ENCODE measurements around the gene OR2W3. TPM values are rescaled to one million over a fixed set of nuclear protein-coding genes. Genes with fewer than 3 reads are reported as not detected.

The OR2W3 gene
- 1.1 TPM in 1 of 2 replicates, not detected in the other for total RNA-seq (2012; rRNA removed)

DNA sequence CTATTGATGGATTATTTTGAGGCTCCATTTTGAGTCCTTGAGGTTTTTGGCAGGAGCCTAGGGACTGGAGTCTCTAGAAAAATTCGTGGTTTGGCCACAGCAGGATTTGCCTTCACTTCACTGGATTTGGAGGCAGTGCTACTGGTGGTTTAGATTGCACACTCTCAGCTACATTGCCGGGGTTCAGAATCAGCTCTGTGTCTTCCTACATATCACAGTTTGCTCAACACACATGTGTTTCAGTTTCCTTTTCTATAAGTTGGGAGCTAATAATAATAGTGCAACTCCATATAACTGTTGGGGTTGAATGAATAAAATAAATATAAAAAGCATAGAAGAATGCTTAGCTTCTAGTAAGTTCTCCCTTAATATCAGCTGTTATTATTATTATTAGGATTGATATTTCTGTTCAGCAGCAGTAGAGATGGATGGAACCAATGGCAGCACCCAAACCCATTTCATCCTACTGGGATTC lies at the start of gene OR2W3:
TSS of gene OR2W3 (plus strand) at position 425 of the 475 bp plus-strand sequence. CDS start at position 425, 0 bp downstream.
- no peak within 1 kb of the TSS for H3K4me2 ChIP-seq (ENCODE audit: low read length)
- H3K36me3 ChIP-seq (ENCODE audit: insufficient read depth, low read length): no peaks in the 10 kb centered on the region
- no peaks in the 10 kb centered on the region for H3K4me1 ChIP-seq (ENCODE audit: control insufficient read depth, insufficient read depth, low read length)
- no peak within 1 kb of the TSS for H3K9ac ChIP-seq (ENCODE audit: low read depth, low read length)
- no peaks in the 10 kb centered on the region for H3K27me3 ChIP-seq (ENCODE audit: control insufficient read depth, insufficient read depth, low read length)
- H3K9me3 ChIP-seq (replicated peaks; ENCODE audit: low read length): peaks cover 4% of the 10 kb centered on the region
- H3K4me3 ChIP-seq (ENCODE audit: low read length): no peak within 1 kb of the TSS

DNA sequence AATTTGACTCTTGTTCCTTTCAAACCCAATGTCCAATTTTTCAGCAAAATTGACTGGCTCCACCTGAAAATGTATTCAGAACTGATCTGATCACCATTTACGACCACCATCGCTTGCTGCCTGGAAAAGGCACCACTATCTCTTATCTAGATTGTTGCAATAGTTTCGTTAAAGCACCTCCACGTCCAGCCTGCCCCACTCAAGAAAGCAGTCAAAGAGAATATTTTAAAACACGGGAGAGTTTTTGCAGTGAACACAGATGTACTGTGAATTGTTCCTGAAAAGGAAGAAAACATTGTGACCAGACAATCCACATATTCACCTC lies 49.7 kb upstream of the OR2W3 start:
- Histone ChIP-seq H3K9ac (ENCODE audit: low read depth, low read length) (no peak overlapping the region), H3K4me3 (ENCODE audit: low read length) (no peak overlapping the region), H3K36me3 (ENCODE audit: insufficient read depth, low read length) (no peaks in the 10 kb centered on the region), H3K4me2 (ENCODE audit: low read length) (no peak overlapping the region), H3K9me3 (replicated peaks; ENCODE audit: low read length) (peaks cover 14% of the 10 kb centered on the region), H3K4me1 (ENCODE audit: control insufficient read depth, insufficient read depth, low read length) (no peaks in the 10 kb centered on the region), H3K27me3 (ENCODE audit: control insufficient read depth, insufficient read depth, low read length) (no peaks in the 10 kb centered on the region)

DNA sequence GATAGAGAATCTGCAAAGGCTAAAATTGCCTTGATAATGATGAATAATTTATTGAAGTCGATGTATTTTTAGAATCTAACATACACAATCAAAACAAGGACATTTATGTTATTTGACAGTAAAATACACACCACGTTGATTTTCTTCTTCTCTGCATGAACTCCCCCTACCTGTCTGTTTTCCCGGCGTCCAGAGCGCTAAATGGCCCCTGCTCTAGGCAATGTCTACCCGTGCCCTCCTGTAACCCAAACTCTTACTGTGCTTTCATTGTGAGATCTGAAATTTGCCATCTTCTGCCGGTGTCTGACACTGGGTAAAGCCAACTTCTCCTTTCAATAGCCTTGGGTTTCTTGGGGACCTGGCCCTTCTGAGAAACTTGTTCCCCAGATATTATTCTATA lies 47.0 kb upstream of the OR2W3 start:
- H3K4me3 ChIP-seq (ENCODE audit: low read length): no peak overlapping the region
- no peaks in the 10 kb centered on the region for H3K36me3 ChIP-seq (ENCODE audit: insufficient read depth, low read length)
- no peaks in the 10 kb centered on the region for H3K27me3 ChIP-seq (ENCODE audit: control insufficient read depth, insufficient read depth, low read length)

DNA sequence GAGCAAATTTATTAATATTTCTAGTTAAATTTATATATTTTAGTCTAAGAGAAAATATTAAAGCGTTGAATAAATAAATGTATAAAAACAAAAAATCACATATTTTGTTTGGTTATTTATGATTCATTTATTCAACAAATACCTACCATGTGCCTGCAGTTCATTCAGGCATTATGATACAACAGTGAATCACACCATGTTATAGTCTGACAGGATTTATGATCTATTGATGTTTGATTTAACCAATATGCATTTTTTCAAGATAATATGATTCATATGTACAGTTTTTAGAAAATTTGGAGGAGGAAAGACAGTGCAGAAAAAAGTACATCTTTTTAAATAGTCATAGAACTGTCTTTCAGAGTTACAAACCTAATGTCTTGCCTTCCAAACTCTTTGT lies 45.8 kb upstream of the OR2W3 start:
- Histone ChIP-seq H3K27me3 (ENCODE audit: control insufficient read depth, insufficient read depth, low read length) (no peaks in the 10 kb centered on the region), H3K4me2 (ENCODE audit: low read length) (no peak overlapping the region), H3K4me1 (ENCODE audit: control insufficient read depth, insufficient read depth, low read length) (no peaks in the 10 kb centered on the region), H3K36me3 (ENCODE audit: insufficient read depth, low read length) (no peaks in the 10 kb centered on the region), H3K9me3 (replicated peaks; ENCODE audit: low read length) (peaks cover 18% of the 10 kb centered on the region), H3K4me3 (ENCODE audit: low read length) (no peak overlapping the region), H3K9ac (ENCODE audit: low read depth, low read length) (no peak overlapping the region)

More for the DNA sequence above, 47.0 kb upstream of the OR2W3 start:
- no peak overlapping the region for H3K9ac ChIP-seq (ENCODE audit: low read depth, low read length)
- H3K4me1 ChIP-seq (ENCODE audit: control insufficient read depth, insufficient read depth, low read length): no peaks in the 10 kb centered on the region
- no peak overlapping the region for H3K4me2 ChIP-seq (ENCODE audit: low read length)
- H3K9me3 ChIP-seq (replicated peaks; ENCODE audit: low read length): peaks cover 21% of the 10 kb centered on the region

DNA sequence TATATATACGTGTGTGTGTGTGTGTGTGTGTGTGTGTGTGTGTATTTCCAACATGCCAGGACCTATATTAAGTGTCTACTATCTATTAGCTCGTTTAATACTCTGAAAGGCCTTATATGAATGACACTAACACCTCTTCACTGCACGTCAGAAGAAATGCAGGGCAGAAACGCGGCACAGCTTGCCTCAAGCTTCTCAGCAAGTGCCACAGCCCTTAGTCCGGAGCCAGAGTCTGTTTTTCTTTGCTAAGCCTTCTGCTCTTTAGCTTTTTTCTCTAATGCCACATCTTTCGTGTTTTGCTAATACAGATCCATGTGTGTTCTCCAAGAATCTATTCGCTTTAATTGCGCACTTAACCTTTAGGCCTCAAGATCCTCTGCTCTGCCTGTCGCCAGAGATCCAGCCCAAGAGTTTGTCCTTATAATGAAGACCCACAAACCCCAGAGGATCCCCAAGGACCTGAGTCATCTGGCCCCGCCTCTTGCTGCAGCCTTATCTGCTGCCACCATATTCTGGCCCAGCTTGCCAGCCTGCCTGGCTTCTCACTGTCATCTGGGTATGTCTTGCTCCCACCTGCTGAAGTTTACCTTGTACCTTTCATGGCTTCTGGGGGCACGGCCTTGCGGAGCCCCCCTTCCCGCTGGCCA lies 40.4 kb upstream of the OR2W3 start:
- no peaks in the 10 kb centered on the region for H3K4me1 ChIP-seq (ENCODE audit: control insufficient read depth, insufficient read depth, low read length)
- no peak overlapping the region for H3K9ac ChIP-seq (ENCODE audit: low read depth, low read length)
- H3K4me3 ChIP-seq (ENCODE audit: low read length): no peak overlapping the region
- H3K4me2 ChIP-seq (ENCODE audit: low read length): no peak overlapping the region
- H3K36me3 ChIP-seq (ENCODE audit: insufficient read depth, low read length): no peaks in the 10 kb centered on the region
- peaks cover 7% of the 10 kb centered on the region for H3K9me3 ChIP-seq (replicated peaks; ENCODE audit: low read length)
- no peaks in the 10 kb centered on the region for H3K27me3 ChIP-seq (ENCODE audit: control insufficient read depth, insufficient read depth, low read length)

DNA sequence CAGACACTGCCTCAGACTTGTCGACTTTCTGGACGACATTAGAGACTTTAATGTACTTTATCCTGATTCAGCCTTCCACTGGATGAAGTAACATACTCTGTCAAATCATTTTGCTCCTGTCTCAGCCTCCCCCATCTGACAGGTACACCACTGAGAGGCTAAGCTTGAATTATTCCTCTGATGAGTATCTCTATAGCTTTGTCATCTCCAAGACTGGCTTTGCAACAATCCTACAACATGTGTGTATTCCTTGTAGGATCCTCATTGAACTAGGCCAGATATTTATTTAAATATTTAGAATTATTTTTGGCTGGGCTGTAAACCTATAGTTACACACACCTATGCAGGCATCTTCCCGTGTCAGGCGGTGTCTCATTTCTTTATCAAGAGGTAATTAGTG lies 39.5 kb upstream of the OR2W3 start:
- Histone ChIP-seq H3K9me3 (replicated peaks; ENCODE audit: low read length) (peaks cover 7% of the 10 kb centered on the region), H3K9ac (ENCODE audit: low read depth, low read length) (no peak overlapping the region), H3K4me3 (ENCODE audit: low read length) (no peak overlapping the region), H3K36me3 (ENCODE audit: insufficient read depth, low read length) (no peaks in the 10 kb centered on the region), H3K27me3 (ENCODE audit: control insufficient read depth, insufficient read depth, low read length) (no peaks in the 10 kb centered on the region), H3K4me1 (ENCODE audit: control insufficient read depth, insufficient read depth, low read length) (no peaks in the 10 kb centered on the region), H3K4me2 (ENCODE audit: low read length) (no peak overlapping the region)

DNA sequence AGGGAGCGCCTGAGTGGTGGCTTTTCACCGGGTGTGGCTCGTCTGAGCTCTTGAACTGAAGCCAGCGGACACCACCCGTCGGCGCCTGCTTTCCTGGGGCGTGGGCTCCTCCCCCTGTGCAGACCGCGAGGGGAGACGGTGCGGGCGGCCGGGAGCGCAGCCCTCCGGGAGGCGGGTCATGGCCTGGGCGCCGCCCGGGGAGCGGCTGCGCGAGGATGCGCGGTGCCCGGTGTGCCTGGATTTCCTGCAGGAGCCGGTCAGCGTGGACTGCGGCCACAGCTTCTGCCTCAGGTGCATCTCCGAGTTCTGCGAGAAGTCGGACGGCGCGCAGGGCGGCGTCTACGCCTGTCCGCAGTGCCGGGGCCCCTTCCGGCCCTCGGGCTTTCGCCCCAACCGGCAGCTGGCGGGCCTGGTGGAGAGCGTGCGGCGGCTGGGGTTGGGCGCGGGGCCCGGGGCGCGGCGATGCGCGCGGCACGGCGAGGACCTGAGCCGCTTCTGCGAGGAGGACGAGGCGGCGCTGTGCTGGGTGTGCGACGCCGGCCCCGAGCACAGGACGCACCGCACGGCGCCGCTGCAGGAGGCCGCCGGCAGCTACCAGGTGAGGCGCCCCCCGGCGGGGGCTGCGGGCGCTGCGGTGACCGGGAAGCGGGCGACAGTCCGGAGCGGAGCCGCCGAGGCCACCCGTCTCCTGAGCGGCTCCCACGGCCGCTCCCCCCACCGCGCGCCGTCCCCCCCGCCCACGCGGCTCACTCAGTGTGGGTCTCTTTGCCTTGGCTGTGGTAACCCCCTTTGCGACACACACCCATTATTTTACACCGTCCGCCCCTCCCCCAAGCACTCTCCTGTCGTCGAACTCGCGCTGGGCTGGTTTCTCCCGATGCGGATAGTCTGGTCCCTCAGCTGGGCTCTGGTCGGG lies 38.1 kb upstream of the OR2W3 start, which contains the start of gene TRIM58:
TSS of gene TRIM58 (plus strand) at position 119 of the 916 bp plus-strand sequence. CDS start at position 179, 60 bp downstream.
- H3K4me1 ChIP-seq (ENCODE audit: control insufficient read depth, insufficient read depth, low read length): no peaks in the 10 kb centered on the region
- no peak within 1 kb of the TSS for H3K4me2 ChIP-seq (ENCODE audit: low read length)
- peak within 1 kb of the TSS; percentile 24 for H3K4me3 ChIP-seq (ENCODE audit: low read length)
- no peaks in the 10 kb centered on the region for H3K9me3 ChIP-seq (replicated peaks; ENCODE audit: low read length)
- H3K27me3 ChIP-seq (ENCODE audit: control insufficient read depth, insufficient read depth, low read length): no peaks in the 10 kb centered on the region
- no peaks in the 10 kb centered on the region for H3K36me3 ChIP-seq (ENCODE audit: insufficient read depth, low read length)
- H3K9ac ChIP-seq (ENCODE audit: low read depth, low read length): no peak within 1 kb of the TSS

DNA sequence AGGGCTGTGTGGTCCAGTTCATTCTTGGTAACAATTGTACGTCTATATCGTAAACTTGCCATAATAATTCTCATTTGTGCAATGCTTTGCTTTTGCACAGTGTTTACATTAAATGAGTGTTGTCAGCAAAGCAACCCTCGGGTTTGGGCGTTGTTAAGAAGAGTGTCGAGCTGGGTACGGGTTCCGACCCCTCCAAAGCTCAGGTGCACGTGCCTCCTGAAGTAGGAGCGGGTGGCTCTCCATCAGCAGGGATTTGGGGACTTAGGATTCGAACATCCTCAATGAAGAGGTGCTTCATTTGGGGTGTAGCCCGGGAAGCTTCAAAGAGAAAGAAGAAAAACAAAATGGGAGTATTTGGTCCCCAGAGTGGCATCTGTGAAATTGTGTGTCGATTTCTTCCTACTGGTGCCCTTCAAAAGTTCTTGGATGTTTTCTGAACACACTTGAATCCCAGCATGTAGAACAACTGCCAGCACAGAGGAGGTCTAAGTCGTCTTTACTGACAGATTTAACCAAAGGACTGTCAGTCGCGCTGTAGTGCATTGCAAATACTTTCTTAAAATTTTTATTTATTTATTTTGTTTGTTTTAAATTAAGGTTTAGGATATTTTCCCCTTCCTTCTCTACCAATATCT lies 37.3 kb upstream of the OR2W3 start:
- H3K36me3 ChIP-seq (ENCODE audit: insufficient read depth, low read length): no peaks in the 10 kb centered on the region
- H3K9me3 ChIP-seq (replicated peaks; ENCODE audit: low read length): no peaks in the 10 kb centered on the region
- no peaks in the 10 kb centered on the region for H3K4me1 ChIP-seq (ENCODE audit: control insufficient read depth, insufficient read depth, low read length)
- no peak overlapping the region for H3K4me2 ChIP-seq (ENCODE audit: low read length)
- H3K27me3 ChIP-seq (ENCODE audit: control insufficient read depth, insufficient read depth, low read length): no peaks in the 10 kb centered on the region
- no peak overlapping the region for H3K9ac ChIP-seq (ENCODE audit: low read depth, low read length)
- no peak overlapping the region for H3K4me3 ChIP-seq (ENCODE audit: low read length)

DNA sequence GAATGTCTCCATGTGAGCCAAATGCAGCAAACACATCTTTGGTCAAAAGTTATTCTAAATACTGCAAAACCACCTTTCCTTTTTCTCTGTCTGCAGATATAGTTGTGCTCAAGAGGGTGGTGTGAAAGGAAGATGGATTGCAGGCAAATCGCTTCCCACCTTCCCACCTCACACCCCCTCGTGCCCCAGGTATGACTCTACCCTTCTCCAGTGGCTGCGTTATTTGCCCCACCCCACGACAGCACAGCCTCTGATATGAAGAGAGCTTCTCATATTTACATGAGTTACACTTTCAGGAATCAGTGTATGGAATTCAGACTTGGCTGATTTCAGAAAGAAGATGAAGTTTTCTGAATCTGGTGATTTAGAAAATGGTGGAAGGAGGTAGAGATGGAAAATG lies 32.6 kb upstream of the OR2W3 start:
- H3K9ac ChIP-seq (ENCODE audit: low read depth, low read length): no peak overlapping the region
- H3K9me3 ChIP-seq (replicated peaks; ENCODE audit: low read length): no peaks in the 10 kb centered on the region
- no peak overlapping the region for H3K4me2 ChIP-seq (ENCODE audit: low read length)
- H3K4me3 ChIP-seq (ENCODE audit: low read length): no peak overlapping the region
- H3K27me3 ChIP-seq (ENCODE audit: control insufficient read depth, insufficient read depth, low read length): no peaks in the 10 kb centered on the region
- no peaks in the 10 kb centered on the region for H3K4me1 ChIP-seq (ENCODE audit: control insufficient read depth, insufficient read depth, low read length)
- no peaks in the 10 kb centered on the region for H3K36me3 ChIP-seq (ENCODE audit: insufficient read depth, low read length)

DNA sequence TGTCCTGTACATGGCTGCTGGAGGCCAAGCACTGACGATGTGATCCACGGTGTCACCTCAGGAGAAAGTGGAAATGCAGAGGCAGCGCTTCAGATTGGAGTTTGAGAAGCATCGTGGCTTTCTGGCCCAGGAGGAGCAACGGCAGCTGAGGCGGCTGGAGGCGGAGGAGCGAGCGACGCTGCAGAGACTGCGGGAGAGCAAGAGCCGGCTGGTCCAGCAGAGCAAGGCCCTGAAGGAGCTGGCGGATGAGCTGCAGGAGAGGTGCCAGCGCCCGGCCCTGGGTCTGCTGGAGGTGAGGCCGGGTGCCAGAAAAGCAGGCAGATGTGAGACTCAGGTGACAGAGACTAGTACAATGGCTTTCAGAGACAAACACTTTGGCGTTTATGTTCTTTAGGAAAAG lies 30.7 kb upstream of the OR2W3 start:
- no peak overlapping the region for H3K9ac ChIP-seq (ENCODE audit: low read depth, low read length)
- no peaks in the 10 kb centered on the region for H3K27me3 ChIP-seq (ENCODE audit: control insufficient read depth, insufficient read depth, low read length)
- no peak overlapping the region for H3K4me3 ChIP-seq (ENCODE audit: low read length)
- H3K4me1 ChIP-seq (ENCODE audit: control insufficient read depth, insufficient read depth, low read length): no peaks in the 10 kb centered on the region
- no peaks in the 10 kb centered on the region for H3K36me3 ChIP-seq (ENCODE audit: insufficient read depth, low read length)
- H3K9me3 ChIP-seq (replicated peaks; ENCODE audit: low read length): no peaks in the 10 kb centered on the region
- H3K4me2 ChIP-seq (ENCODE audit: low read length): no peak overlapping the region

DNA sequence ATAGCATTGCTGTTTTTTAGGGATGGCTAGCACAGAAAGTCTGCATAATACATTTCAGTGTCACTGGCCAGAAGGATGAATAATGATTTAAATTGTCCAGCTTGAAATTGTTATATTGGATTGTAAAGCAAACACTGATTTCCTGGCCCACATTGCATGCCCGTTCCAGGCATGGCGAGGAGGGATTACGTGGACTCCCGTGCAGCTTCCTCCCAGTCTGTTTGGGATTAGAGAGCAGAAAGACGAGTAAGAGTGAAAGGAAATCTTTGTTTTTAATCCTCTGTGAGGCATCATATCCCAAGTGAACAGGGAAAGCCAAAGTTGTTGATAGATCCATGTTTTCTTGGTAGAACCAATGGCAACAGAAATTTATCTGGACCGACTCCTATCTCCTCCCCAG lies 30.0 kb upstream of the OR2W3 start:
- H3K27me3 ChIP-seq (ENCODE audit: control insufficient read depth, insufficient read depth, low read length): no peaks in the 10 kb centered on the region
- no peak overlapping the region for H3K9ac ChIP-seq (ENCODE audit: low read depth, low read length)
- no peak overlapping the region for H3K4me2 ChIP-seq (ENCODE audit: low read length)
- H3K9me3 ChIP-seq (replicated peaks; ENCODE audit: low read length): peaks cover 4% of the 10 kb centered on the region
- H3K4me3 ChIP-seq (ENCODE audit: low read length): no peak overlapping the region
- no peaks in the 10 kb centered on the region for H3K36me3 ChIP-seq (ENCODE audit: insufficient read depth, low read length)
- H3K4me1 ChIP-seq (ENCODE audit: control insufficient read depth, insufficient read depth, low read length): no peaks in the 10 kb centered on the region
